LNCAP (cell line): ENCODE measurements around the gene VANGL2.

Experiments used
- CTCF ChIP-seq: fragments of 450-650 bp; IDR thresholded peaks from 2 replicates; pipeline ENCODE4 v1.5.1; 2017; ENCODE audit warnings: mild to moderate bottlenecking

Gene VANGL2

GRCh38 chr1:160436966-160437365 is 36.6 kb downstream of the VANGL2 start:
- TF ChIP-seq CTCF, result no peak

GRCh38 chr1:160437432-160438316 is 37.3 kb downstream of the VANGL2 start:
- TF ChIP-seq CTCF, result no peak

- no peak for TF ChIP-seq CTCF
Observed at GRCh38 chr1:160438317-160438918, 38.1 kb downstream of the VANGL2 start.

GRCh38 chr1:160438935-160439334 is 38.6 kb downstream of the VANGL2 start:
- TF ChIP-seq CTCF, result no peak

GRCh38 chr1:160439718-160440117 is 39.4 kb downstream of the VANGL2 start:
- no peak for TF ChIP-seq CTCF

GRCh38 chr1:160446945-160447600 is 46.7 kb downstream of the VANGL2 start:
- TF ChIP-seq CTCF, result no peak

- TF ChIP-seq CTCF, result no peak
Observed at GRCh38 chr1:160449494-160449893, 49.1 kb downstream of the VANGL2 start.
